Stimulated activated memory B cell treated with anti-CD40 and anti-IgM and Interleukin-4, amounts not matched to agents 10 μg/mL and 1 μg/mL and 100 μg/mL, for 72 hours (primary cell): ENCODE measurements around the gene HOXA3.
A peak's percentile ranks its signal among the peaks of the same experiment; 100 is the strongest.

Experiments used
- ATAC-seq: fragments of 150-1000 bp; cut with Tn5 transposase; 2 replicates; pipeline ENCODE4 v1.10.0; 2021
- H3K27ac Mint-ChIP-seq: one replicate; pipeline ENCODE4 v1.8.0; 2022; ENCODE audit warnings: mild to moderate bottlenecking, mixed read lengths
- H3K27me3 Mint-ChIP-seq: one replicate; pipeline ENCODE4 v1.8.0; 2022; ENCODE audit warnings: mixed read lengths
- H3K36me3 Mint-ChIP-seq: one replicate; pipeline ENCODE4 v1.8.0; 2022; ENCODE audit warnings: mixed read lengths
- H3K4me1 Mint-ChIP-seq: one replicate; pipeline ENCODE4 v1.8.0; 2022; ENCODE audit warnings: mixed read lengths
- H3K4me3 Mint-ChIP-seq: one replicate; pipeline ENCODE4 v1.8.0; 2022; ENCODE audit warnings: mild to moderate bottlenecking, moderate library complexity, mixed read lengths
- H3K9me3 Mint-ChIP-seq: one replicate; pipeline ENCODE4 v1.8.0; 2022; ENCODE audit warnings: mixed read lengths

Gene HOXA3

GRCh38 chr7:27183682-27184336 lies 31.4 kb upstream of the HOXA3 start:
- Mint-ChIP-seq H3K4me1 (peaks cover 36% of the 10 kb centered on the region), H3K4me3 (no peak overlapping the region), H3K27me3 (peaks cover 94% of the 10 kb centered on the region), H3K36me3 (no peaks in the 10 kb centered on the region), H3K27ac (no peak overlapping the region), H3K9me3 (no peaks in the 10 kb centered on the region)
- ATAC-seq = no peak

- Mint-ChIP-seq H3K4me3 (peak overlapping the region; percentile 14), H3K27me3 (peaks cover 94% of the 10 kb centered on the region), H3K36me3 (no peaks in the 10 kb centered on the region), H3K27ac (no peak overlapping the region), H3K9me3 (no peaks in the 10 kb centered on the region), H3K4me1 (peaks cover 28% of the 10 kb centered on the region)
- ATAC-seq = no peak
Measured at GRCh38 chr7:27182861-27183681, 30.7 kb upstream of the HOXA3 start.

- no peaks in the 10 kb centered on the region for H3K9me3 Mint-ChIP-seq
- peaks cover 94% of the 10 kb centered on the region for H3K27me3 Mint-ChIP-seq
- H3K27ac Mint-ChIP-seq = no peak overlapping the region
- no peak for ATAC-seq
- no peak overlapping the region for H3K4me3 Mint-ChIP-seq
- no peaks in the 10 kb centered on the region for H3K36me3 Mint-ChIP-seq
- peaks cover 24% of the 10 kb centered on the region for H3K4me1 Mint-ChIP-seq
Measured at GRCh38 chr7:27182285-27182841, 30.0 kb upstream of the HOXA3 start.

- H3K9me3 Mint-ChIP-seq = no peaks in the 10 kb centered on the region
- no peak overlapping the region for H3K4me3 Mint-ChIP-seq
- no peaks in the 10 kb centered on the region for H3K36me3 Mint-ChIP-seq
- no peak overlapping the region for H3K27ac Mint-ChIP-seq
- H3K27me3 Mint-ChIP-seq = peaks cover 94% of the 10 kb centered on the region
- peaks cover 24% of the 10 kb centered on the region for H3K4me1 Mint-ChIP-seq
- no peak for ATAC-seq
Measured at GRCh38 chr7:27181795-27182275, 29.5 kb upstream of the HOXA3 start.

GRCh38 chr7:27180431-27181420 lies 28.3 kb upstream of the HOXA3 start:
- Mint-ChIP-seq H3K4me1 (peaks cover 24% of the 10 kb centered on the region), H3K9me3 (no peaks in the 10 kb centered on the region), H3K27me3 (peaks cover 94% of the 10 kb centered on the region), H3K36me3 (no peaks in the 10 kb centered on the region), H3K27ac (no peak overlapping the region), H3K4me3 (peak overlapping the region; percentile 31)
- no peak for ATAC-seq

- H3K27me3 Mint-ChIP-seq = peaks cover 94% of the 10 kb centered on the region
- H3K4me3 Mint-ChIP-seq = peak overlapping the region; percentile 31
- ATAC-seq = no peak
- peaks cover 26% of the 10 kb centered on the region for H3K4me1 Mint-ChIP-seq
- H3K36me3 Mint-ChIP-seq = no peaks in the 10 kb centered on the region
- H3K27ac Mint-ChIP-seq = no peak overlapping the region
- no peaks in the 10 kb centered on the region for H3K9me3 Mint-ChIP-seq
Measured at GRCh38 chr7:27179503-27180430, 27.4 kb upstream of the HOXA3 start.

GRCh38 chr7:27179030-27179429 lies 26.6 kb upstream of the HOXA3 start:
- no peak overlapping the region for H3K4me3 Mint-ChIP-seq
- H3K27me3 Mint-ChIP-seq = peaks cover 94% of the 10 kb centered on the region

GRCh38 chr7:27178366-27178765 lies 26.0 kb upstream of the HOXA3 start:
- Mint-ChIP-seq H3K9me3 (no peaks in the 10 kb centered on the region), H3K4me1 (peaks cover 24% of the 10 kb centered on the region), H3K4me3 (no peak overlapping the region), H3K27me3 (peaks cover 92% of the 10 kb centered on the region), H3K36me3 (no peaks in the 10 kb centered on the region), H3K27ac (no peak overlapping the region)
- ATAC-seq = no peak

More at GRCh38 chr7:27179030-27179429, 26.6 kb upstream of the HOXA3 start:
- Mint-ChIP-seq H3K36me3 (no peaks in the 10 kb centered on the region), H3K27ac (no peak overlapping the region), H3K4me1 (peaks cover 24% of the 10 kb centered on the region), H3K9me3 (no peaks in the 10 kb centered on the region)
- no peak for ATAC-seq

- H3K9me3 Mint-ChIP-seq = no peaks in the 10 kb centered on the region
Measured at GRCh38 chr7:27177795-27178320, 25.5 kb upstream of the HOXA3 start.

GRCh38 chr7:27176962-27177794 lies 24.8 kb upstream of the HOXA3 start:
- no peak for ATAC-seq
- H3K4me1 Mint-ChIP-seq = peaks cover 22% of the 10 kb centered on the region
- H3K4me3 Mint-ChIP-seq = no peak overlapping the region
- H3K27ac Mint-ChIP-seq = no peak overlapping the region
- H3K9me3 Mint-ChIP-seq = no peaks in the 10 kb centered on the region
- peaks cover 89% of the 10 kb centered on the region for H3K27me3 Mint-ChIP-seq
- no peaks in the 10 kb centered on the region for H3K36me3 Mint-ChIP-seq

More at GRCh38 chr7:27177795-27178320, 25.5 kb upstream of the HOXA3 start:
- ATAC-seq = no peak
- Mint-ChIP-seq H3K4me3 (no peak overlapping the region), H3K27me3 (peaks cover 89% of the 10 kb centered on the region), H3K36me3 (no peaks in the 10 kb centered on the region), H3K27ac (no peak overlapping the region), H3K4me1 (peaks cover 22% of the 10 kb centered on the region)

GRCh38 chr7:27176524-27176845 lies 24.1 kb upstream of the HOXA3 start:
- Mint-ChIP-seq H3K9me3 (no peaks in the 10 kb centered on the region), H3K4me3 (no peak overlapping the region), H3K27me3 (peaks cover 89% of the 10 kb centered on the region), H3K36me3 (no peaks in the 10 kb centered on the region), H3K4me1 (peaks cover 29% of the 10 kb centered on the region), H3K27ac (no peak overlapping the region)
- ATAC-seq = no peak

GRCh38 chr7:27175626-27176523 lies 23.5 kb upstream of the HOXA3 start:
- no peaks in the 10 kb centered on the region for H3K36me3 Mint-ChIP-seq
- no peak overlapping the region for H3K27ac Mint-ChIP-seq
- peaks cover 32% of the 10 kb centered on the region for H3K4me1 Mint-ChIP-seq
- ATAC-seq = no peak
- no peaks in the 10 kb centered on the region for H3K9me3 Mint-ChIP-seq
- H3K4me3 Mint-ChIP-seq = no peak overlapping the region
- peaks cover 89% of the 10 kb centered on the region for H3K27me3 Mint-ChIP-seq
